Tibial nerve (tissue), 4 donors: ENCODE data around the gene BCAR3.

Source experiments
- CTCF ChIP-seq, 5 experiments: fragments of 200-600 bp in 3 of 5; fragments of 450-650 bp in 2 of 5; sonication (generic) in 3 of 5; IDR thresholded peaks; one replicate each; pipeline ENCODE4 v1.5.1; 2016 to 2019; ENCODE audit warnings: antibody characterized with exemption in 5 of 5, mild to moderate bottlenecking in 3 of 5, moderate library complexity in 2 of 5
- EP300 ChIP-seq, 2 donors: sonication (generic); formaldehyde crosslinking; IDR thresholded peaks; one replicate each; pipeline ENCODE4 v1.6.1; 2017; ENCODE audit warnings: antibody characterized with exemption in 2 of 2, mild to moderate bottlenecking in 1 of 2
- POLR2A ChIP-seq, 2 donors: fragments of 450-650 bp; IDR thresholded peaks; one replicate each; pipeline ENCODE4 v1.6.1; 2017; ENCODE audit warnings: antibody characterized with exemption in 2 of 2, mild to moderate bottlenecking in 2 of 2, moderate library complexity in 2 of 2

GRCh38 chr1:93659822-93660503 is 21.7 kb downstream of the BCAR3 start:
- TF ChIP-seq POLR2A (IDR thresholded peaks at IDR 0.05) (no peak), CTCF (IDR thresholded peaks at IDR 0.05) (no peak), EP300 (IDR thresholded peaks at IDR 0.05) (no peak)
